Calu3 (cell line): ENCODE measurements around the gene TUBA4A. TPM values are rescaled to one million over a fixed set of nuclear protein-coding genes. Genes with fewer than 3 reads are reported as not detected.

Experiments
- BruUV-seq: library from RNA; stranded (reverse); fragments of 400-500 nt; replicated peaks from 2 replicates; lab custom pipeline; 2021; lab: Mats Ljungman, UMichigan
- CTCF ChIA-PET: fragments of 300-600 bp; sonication (Branson Sonifier 250); formaldehyde crosslinking; loops from one replicate; lab custom pipeline; 2022; ENCODE audit warnings: antibody characterized with exemption; lab: Charles Lee
- DNase-seq: peaks from one replicate; pipeline ENCODE4 v3.0.0; 2022
- H3K27ac Mint-ChIP-seq: one replicate; pipeline ENCODE4 v1.8.0; 2022; ENCODE audit warnings: mixed read lengths; ENCODE audit not compliant: unreplicated experiment
- H3K27me3 Mint-ChIP-seq: one replicate; pipeline ENCODE4 v1.8.0; 2022; ENCODE audit warnings: mixed read lengths; ENCODE audit not compliant: unreplicated experiment
- H3K36me3 Mint-ChIP-seq: one replicate; pipeline ENCODE4 v1.8.0; 2022; ENCODE audit warnings: mild to moderate bottlenecking, moderate library complexity, mixed read lengths; ENCODE audit not compliant: insufficient read depth, unreplicated experiment
- H3K4me1 Mint-ChIP-seq: one replicate; pipeline ENCODE4 v1.8.0; 2022; ENCODE audit warnings: mild to moderate bottlenecking, low read depth, mixed read lengths; ENCODE audit not compliant: unreplicated experiment
- H3K4me3 Mint-ChIP-seq: one replicate; pipeline ENCODE4 v1.8.0; 2022; ENCODE audit warnings: mild to moderate bottlenecking, low read depth, moderate library complexity, mixed read lengths; ENCODE audit not compliant: unreplicated experiment
- H3K9me3 Mint-ChIP-seq: one replicate; pipeline ENCODE4 v1.8.0; 2022; ENCODE audit warnings: low read depth, mixed read lengths; ENCODE audit not compliant: unreplicated experiment
- intact Hi-C: fragments of 100-400 bp; cut with micrococcal nuclease; formaldehyde crosslinking; loops from one replicate; pipeline ENCODE4 v1.10.0; 2022; ENCODE audit not compliant: unreplicated experiment
- total RNA-seq: library from RNA; stranded (reverse); gene quantifications from 2 replicates; pipeline ENCODE4 v1.2.3, GENCODE V29; 2022
- TF ChIP-seq, protein P1 (sequence below): fragments of 200-600 bp; IDR thresholded peaks from one replicate; pipeline ENCODE4 v1.8.0; 2022; ENCODE audit warnings: antibody characterized with exemption; ENCODE audit not compliant: unreplicated experiment

Gene TUBA4A
- total RNA-seq, 1 experiment from 2014 or later: 97.9 TPM

DNA sequence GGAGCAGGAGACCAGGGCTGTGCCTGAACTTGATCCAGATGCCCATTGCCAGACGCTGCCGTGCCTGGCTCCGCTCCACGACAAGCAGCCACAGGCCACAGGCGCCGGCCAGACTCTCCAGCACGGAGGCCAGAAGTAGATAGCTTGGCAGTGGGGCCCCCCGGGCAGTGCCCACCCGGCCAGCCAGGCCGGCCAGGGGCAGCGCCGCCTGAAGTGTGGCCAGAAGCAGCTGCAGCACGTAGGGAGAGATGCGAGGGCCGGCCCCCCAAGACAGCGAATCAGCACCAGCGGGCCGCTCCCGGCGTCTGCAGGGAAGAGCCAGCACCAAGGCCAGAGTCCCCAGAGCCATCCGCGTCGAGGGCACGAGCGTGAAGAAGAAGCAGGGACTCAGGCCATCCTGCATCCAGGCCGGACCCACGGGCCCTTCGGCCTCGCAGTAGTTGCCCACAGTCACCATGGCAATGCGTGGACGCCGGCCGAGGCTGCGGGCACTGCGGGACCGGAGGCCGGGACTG, 35.4 kb downstream of the TUBA4A start:
- peak overlapping the region; percentile 75 for H3K27ac Mint-ChIP-seq
- H3K4me1 Mint-ChIP-seq: peaks cover 18% of the 10 kb centered on the region
- H3K9me3 Mint-ChIP-seq: no peaks in the 10 kb centered on the region
- TF ChIP-seq, protein P1, sequence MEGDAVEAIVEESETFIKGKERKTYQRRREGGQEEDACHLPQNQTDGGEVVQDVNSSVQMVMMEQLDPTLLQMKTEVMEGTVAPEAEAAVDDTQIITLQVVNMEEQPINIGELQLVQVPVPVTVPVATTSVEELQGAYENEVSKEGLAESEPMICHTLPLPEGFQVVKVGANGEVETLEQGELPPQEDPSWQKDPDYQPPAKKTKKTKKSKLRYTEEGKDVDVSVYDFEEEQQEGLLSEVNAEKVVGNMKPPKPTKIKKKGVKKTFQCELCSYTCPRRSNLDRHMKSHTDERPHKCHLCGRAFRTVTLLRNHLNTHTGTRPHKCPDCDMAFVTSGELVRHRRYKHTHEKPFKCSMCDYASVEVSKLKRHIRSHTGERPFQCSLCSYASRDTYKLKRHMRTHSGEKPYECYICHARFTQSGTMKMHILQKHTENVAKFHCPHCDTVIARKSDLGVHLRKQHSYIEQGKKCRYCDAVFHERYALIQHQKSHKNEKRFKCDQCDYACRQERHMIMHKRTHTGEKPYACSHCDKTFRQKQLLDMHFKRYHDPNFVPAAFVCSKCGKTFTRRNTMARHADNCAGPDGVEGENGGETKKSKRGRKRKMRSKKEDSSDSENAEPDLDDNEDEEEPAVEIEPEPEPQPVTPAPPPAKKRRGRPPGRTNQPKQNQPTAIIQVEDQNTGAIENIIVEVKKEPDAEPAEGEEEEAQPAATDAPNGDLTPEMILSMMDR: no peak
- intact Hi-C loops: loop anchor here (5.0 to 10.0 kb wide), 2 partner anchors 53 to 59 kb away; partner anchors contain the start of genes DNAJB2 and NHEJ1
- no peaks in the 10 kb centered on the region for H3K27me3 Mint-ChIP-seq
- H3K36me3 Mint-ChIP-seq: peaks cover 49% of the 10 kb centered on the region
- BruUV-seq: no TSS peak
- H3K4me3 Mint-ChIP-seq: peak overlapping the region; percentile 74
- CTCF ChIA-PET: interaction anchor here (0.7 to 2.6 kb wide), 6 partner anchors 10 to 77 kb away, joined by 3 to 10 read pairs (median 4); partner anchors contain the start of genes TUBA4A and TUBA4B
- peak; percentile 51 for DNase-seq

DNA sequence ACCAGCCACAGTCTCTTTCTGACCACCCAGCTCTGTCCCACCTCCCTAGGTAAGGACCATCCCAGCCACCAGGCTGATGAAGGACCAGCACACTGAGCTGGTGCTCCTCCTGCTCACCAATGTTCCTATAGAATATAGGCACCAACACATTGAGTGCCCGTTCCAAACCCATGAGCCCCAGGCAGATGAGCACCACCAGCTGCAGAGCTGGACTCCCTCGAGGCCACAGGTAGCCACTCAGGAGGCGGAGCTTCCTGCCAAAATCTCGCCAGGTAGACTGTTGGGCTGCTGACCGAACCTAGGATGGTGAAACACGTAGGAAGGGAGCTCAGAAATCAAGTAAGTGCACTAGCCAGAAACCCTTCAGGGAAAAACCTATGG, 37.2 kb downstream of the TUBA4A start:
- intact Hi-C loops: loop anchor here (5.0 to 10.0 kb wide), 2 partner anchors 52 to 61 kb away; partner anchors contain the start of genes DNAJB2 and NHEJ1
- no peaks in the 10 kb centered on the region for H3K27me3 Mint-ChIP-seq
- CTCF ChIA-PET: interaction anchor here (2.6 kb wide), 1 partner anchor 37 kb away, joined by 10 read pairs; the partner anchor contains the start of genes TUBA4A and TUBA4B
- no peaks in the 10 kb centered on the region for H3K9me3 Mint-ChIP-seq
- no peak overlapping the region for H3K27ac Mint-ChIP-seq
- H3K36me3 Mint-ChIP-seq: peaks cover 38% of the 10 kb centered on the region
- H3K4me1 Mint-ChIP-seq: peaks cover 18% of the 10 kb centered on the region
- TF ChIP-seq, protein P1: no peak
- H3K4me3 Mint-ChIP-seq: peak overlapping the region; percentile 28
- no TSS peak for BruUV-seq
- DNase-seq: no peak

DNA sequence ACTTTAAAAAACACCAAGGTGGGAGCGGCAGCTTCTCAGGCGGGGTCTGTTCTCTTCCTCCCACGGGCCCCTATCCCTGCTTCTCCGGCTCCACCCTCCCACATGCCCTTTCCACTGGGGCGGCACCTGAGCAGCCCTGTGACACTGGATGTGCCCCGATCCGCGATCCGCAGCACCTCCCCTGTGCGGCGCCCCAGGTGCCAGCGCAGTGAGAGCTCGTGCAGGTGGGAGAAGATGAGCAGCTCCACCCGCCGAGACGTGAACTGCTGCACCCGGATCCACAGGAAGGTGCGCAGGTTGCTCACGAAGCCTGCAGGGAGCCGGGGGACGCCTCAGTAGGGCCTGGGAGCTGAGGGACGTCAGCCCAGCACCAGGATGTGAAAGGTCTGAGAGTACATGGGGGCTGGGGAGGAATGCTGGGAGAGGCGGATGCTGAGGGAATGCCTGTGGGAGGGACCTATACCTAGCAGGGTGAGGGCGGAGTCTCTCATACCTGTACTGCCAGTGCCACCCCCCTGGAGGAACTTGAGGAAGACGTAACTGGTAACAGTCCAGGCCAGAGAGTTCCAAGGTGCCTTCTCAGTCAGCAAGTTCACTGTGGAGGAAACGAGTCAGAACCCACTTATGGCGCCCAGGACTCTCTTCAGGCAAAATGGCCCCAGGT, 37.7 kb downstream of the TUBA4A start:
- CTCF ChIA-PET: interaction anchor here (2.6 kb wide), 1 partner anchor 38 kb away, joined by 10 read pairs; the partner anchor contains the start of genes TUBA4A and TUBA4B
- no peak for DNase-seq
- intact Hi-C loops: loop anchor here (5.0 to 10.0 kb wide), 2 partner anchors 51 to 61 kb away; partner anchors contain the start of genes DNAJB2 and NHEJ1
- Mint-ChIP-seq H3K27me3 (no peaks in the 10 kb centered on the region), H3K4me3 (no peak overlapping the region), H3K9me3 (no peaks in the 10 kb centered on the region), H3K4me1 (peaks cover 18% of the 10 kb centered on the region), H3K36me3 (peaks cover 36% of the 10 kb centered on the region), H3K27ac (no peak overlapping the region)
- TF ChIP-seq, protein P1: no peak
- no TSS peak for BruUV-seq

DNA sequence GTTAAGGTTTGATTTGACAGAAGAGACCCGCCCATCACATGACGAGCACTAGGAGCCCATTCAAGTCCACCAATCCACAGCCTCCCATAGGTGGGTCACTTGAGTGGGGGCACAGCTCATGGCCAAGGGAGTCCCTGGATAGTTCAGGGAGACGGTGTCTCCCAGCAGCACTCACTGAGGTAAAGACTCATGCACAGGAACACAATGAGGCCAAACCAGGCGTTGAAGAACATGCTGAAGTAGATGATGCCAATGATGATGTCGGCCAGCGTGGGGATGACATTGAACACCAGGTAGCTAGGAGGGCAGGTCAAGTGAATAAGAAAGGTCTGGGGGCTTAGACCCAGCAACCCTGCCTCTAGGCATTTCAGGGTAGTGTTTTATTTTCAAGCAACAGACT, 38.9 kb downstream of the TUBA4A start:
- Mint-ChIP-seq H3K27ac (no peak overlapping the region), H3K4me1 (peaks cover 18% of the 10 kb centered on the region)
- TF ChIP-seq, protein P1: no peak

More for the DNA sequence above, 38.9 kb downstream of the TUBA4A start:
- no peak overlapping the region for H3K4me3 Mint-ChIP-seq
- CTCF ChIA-PET: no interaction called here
- no peaks in the 10 kb centered on the region for H3K9me3 Mint-ChIP-seq
- no TSS peak for BruUV-seq
- DNase-seq: no peak
- intact Hi-C loops: loop anchor here (5.0 to 10.0 kb wide), 2 partner anchors 50 to 63 kb away; partner anchors contain the start of genes DNAJB2 and NHEJ1
- no peaks in the 10 kb centered on the region for H3K27me3 Mint-ChIP-seq
- peaks cover 27% of the 10 kb centered on the region for H3K36me3 Mint-ChIP-seq
